ENCODE results near the gene SPEM1. TPM values are rescaled to one million over a fixed set of nuclear protein-coding genes. Genes with fewer than 3 reads are reported as not detected.

The SPEM1 gene
- total and polyA plus RNA-seq, 9 donors, result not detected

DNA sequence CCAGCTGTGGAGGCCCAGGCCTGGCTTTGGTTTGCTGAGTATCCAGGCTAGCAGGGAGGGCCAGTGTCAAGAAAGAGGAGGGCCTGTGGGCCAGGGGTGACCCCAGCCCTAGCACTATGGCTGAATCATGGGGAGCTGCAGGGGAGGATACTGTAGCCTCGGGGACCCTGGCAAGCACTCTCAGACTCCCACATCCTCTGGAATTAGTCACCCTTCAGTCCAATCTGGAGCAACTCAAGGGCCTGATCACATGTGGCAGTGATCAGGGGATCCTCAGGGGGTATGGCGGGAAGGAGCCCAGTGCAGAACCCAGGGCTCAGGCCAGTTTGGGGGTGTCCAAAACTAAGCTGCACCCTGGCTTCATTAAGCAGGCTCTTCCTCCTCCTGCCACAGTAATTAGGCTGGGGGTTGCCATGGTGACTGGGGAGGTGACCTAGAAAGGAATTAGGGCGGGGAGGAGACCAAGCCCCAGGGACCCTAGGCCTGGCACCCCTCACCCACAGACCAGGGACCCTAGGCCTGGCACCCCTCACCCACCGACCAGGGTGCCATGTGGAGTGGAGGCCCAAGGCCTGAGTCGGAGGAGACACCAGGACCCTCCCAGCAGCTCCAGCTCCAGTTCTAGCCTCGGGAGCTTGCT, 6.7 kb upstream of the SPEM1 start:
- DNase-seq, result no peak
- H3K27ac ChIP-seq, result no peak overlapping the region
- no peaks in the 10 kb centered on the region for H3K27me3 ChIP-seq
- intact Hi-C loops (cut with DNase I), result no loop called here
- no peaks in the 10 kb centered on the region for H3K4me1 ChIP-seq (ENCODE audit: insufficient read depth)
- H3K4me3 ChIP-seq, result no peak overlapping the region
- no peak for TF ChIP-seq EP300 (IDR thresholded peaks at IDR 0.05)
- TF ChIP-seq, protein P1, sequence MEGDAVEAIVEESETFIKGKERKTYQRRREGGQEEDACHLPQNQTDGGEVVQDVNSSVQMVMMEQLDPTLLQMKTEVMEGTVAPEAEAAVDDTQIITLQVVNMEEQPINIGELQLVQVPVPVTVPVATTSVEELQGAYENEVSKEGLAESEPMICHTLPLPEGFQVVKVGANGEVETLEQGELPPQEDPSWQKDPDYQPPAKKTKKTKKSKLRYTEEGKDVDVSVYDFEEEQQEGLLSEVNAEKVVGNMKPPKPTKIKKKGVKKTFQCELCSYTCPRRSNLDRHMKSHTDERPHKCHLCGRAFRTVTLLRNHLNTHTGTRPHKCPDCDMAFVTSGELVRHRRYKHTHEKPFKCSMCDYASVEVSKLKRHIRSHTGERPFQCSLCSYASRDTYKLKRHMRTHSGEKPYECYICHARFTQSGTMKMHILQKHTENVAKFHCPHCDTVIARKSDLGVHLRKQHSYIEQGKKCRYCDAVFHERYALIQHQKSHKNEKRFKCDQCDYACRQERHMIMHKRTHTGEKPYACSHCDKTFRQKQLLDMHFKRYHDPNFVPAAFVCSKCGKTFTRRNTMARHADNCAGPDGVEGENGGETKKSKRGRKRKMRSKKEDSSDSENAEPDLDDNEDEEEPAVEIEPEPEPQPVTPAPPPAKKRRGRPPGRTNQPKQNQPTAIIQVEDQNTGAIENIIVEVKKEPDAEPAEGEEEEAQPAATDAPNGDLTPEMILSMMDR (IDR thresholded peaks at IDR 0.05), result no peak
- TF ChIP-seq POLR2A (IDR thresholded peaks at IDR 0.05), result no peak
- H3K9me3 ChIP-seq, result no peaks in the 10 kb centered on the region
- WGBS, 3 donors, result 67 to 70% (median 69%) methylated on average over 6 of the region's 6 CpGs
- no peaks in the 10 kb centered on the region for H3K36me3 ChIP-seq

DNA sequence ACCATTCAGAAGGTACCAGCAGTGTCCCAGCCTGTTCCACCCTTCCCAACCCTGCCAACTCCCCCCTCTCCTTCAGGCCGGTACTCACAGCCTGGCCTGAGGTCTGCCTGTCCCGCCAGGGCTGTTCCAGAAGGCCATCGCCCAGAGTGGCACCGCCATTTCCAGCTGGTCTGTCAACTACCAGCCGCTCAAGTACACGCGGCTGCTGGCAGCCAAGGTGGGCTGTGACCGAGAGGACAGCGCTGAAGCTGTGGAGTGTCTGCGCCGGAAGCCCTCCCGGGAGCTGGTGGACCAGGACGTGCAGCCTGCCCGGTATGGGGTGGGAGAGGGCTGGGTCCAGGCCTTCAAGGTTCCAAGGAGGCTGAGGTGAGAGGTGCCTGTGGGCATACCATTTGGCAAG, 5.3 kb upstream of the SPEM1 start:
- intact Hi-C loops (cut with DNase I), result no loop called here
- H3K27ac ChIP-seq, result no peak overlapping the region
- no peak for DNase-seq
- no peaks in the 10 kb centered on the region for H3K9me3 ChIP-seq
- H3K36me3 ChIP-seq, result no peaks in the 10 kb centered on the region
- TF ChIP-seq, protein P1 (IDR thresholded peaks at IDR 0.05), result no peak
- TF ChIP-seq EP300 (IDR thresholded peaks at IDR 0.05), result no peak
- no peak for TF ChIP-seq POLR2A (IDR thresholded peaks at IDR 0.05)
- no peaks in the 10 kb centered on the region for H3K27me3 ChIP-seq
- H3K4me3 ChIP-seq, result no peak overlapping the region
- no peaks in the 10 kb centered on the region for H3K4me1 ChIP-seq (ENCODE audit: insufficient read depth)
- WGBS, 3 donors, result 84 to 85% (median 85%) methylated on average over 14 of the region's 14 CpGs

DNA sequence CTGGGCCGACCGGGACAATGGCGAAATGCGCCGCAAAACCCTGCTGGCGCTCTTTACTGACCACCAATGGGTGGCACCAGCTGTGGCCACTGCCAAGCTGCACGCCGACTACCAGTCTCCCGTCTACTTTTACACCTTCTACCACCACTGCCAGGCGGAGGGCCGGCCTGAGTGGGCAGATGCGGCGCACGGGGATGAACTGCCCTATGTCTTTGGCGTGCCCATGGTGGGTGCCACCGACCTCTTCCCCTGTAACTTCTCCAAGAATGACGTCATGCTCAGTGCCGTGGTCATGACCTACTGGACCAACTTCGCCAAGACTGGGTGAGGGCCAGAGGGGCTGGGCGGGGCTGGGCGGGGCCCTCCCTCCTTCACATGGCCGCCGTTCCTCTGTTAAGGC, 4.3 kb upstream of the SPEM1 start:
- no peaks in the 10 kb centered on the region for H3K4me1 ChIP-seq (ENCODE audit: insufficient read depth)
- H3K4me3 ChIP-seq, result no peak overlapping the region
- no peak for DNase-seq
- no peak overlapping the region for H3K27ac ChIP-seq
- H3K36me3 ChIP-seq, result no peaks in the 10 kb centered on the region
- H3K27me3 ChIP-seq, result no peaks in the 10 kb centered on the region
- no peaks in the 10 kb centered on the region for H3K9me3 ChIP-seq
- TF ChIP-seq POLR2A (IDR thresholded peaks at IDR 0.05) (no peak), EP300 (IDR thresholded peaks at IDR 0.05) (no peak)
- TF ChIP-seq, protein P1 (IDR thresholded peaks at IDR 0.05), result no peak
- WGBS, 3 donors, result 85 to 86% (median 85%) methylated on average over 21 to 23 of the region's 23 CpGs
- intact Hi-C loops (cut with DNase I), result no loop called here

DNA sequence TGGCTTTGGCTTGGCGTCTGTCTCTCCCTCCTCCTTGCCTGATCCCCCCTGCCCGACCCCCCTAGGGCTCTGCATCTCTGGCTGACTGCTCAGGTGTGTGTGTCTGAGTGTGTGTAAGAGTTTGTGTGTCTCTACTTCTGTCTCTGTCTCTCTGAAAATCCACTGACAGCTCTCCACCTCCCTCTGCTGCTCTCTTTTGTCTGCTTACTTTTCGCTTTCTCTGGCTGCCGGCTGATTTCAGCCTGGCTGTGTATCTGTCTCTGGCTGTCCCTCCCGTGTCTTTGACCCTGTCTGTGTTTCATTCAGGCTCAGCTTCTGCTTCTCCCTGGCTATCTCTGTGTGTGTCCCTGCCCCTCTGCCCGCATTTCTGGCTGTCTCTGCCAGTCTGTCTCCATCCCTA, 3.8 kb upstream of the SPEM1 start:
- H3K27ac ChIP-seq, result no peak overlapping the region
- WGBS, 3 donors, result 69 to 71% (median 71%) methylated on average over 6 of the region's 6 CpGs

More for the DNA sequence above, 3.8 kb upstream of the SPEM1 start:
- no peaks in the 10 kb centered on the region for H3K27me3 ChIP-seq
- intact Hi-C loops (cut with DNase I), result no loop called here
- H3K4me3 ChIP-seq, result no peak overlapping the region
- TF ChIP-seq POLR2A (IDR thresholded peaks at IDR 0.05), result no peak
- TF ChIP-seq, protein P1 (IDR thresholded peaks at IDR 0.05), result no peak
- no peak for TF ChIP-seq EP300 (IDR thresholded peaks at IDR 0.05)
- H3K36me3 ChIP-seq, result no peaks in the 10 kb centered on the region
- no peaks in the 10 kb centered on the region for H3K4me1 ChIP-seq (ENCODE audit: insufficient read depth)
- H3K9me3 ChIP-seq, result no peaks in the 10 kb centered on the region
- no peak for DNase-seq
